GM12801 (cell line): Measurements from ENCODE around the gene RBPJ.

Experiments
- TF ChIP-seq, protein P1 (sequence below): IDR thresholded peaks from one replicate; pipeline ENCODE4 v1.5.1; 2011; ENCODE audit warnings: control low read depth; ENCODE audit not compliant: insufficient read length; ENCODE audit errors: extremely low read depth

Gene RBPJ

DNA sequence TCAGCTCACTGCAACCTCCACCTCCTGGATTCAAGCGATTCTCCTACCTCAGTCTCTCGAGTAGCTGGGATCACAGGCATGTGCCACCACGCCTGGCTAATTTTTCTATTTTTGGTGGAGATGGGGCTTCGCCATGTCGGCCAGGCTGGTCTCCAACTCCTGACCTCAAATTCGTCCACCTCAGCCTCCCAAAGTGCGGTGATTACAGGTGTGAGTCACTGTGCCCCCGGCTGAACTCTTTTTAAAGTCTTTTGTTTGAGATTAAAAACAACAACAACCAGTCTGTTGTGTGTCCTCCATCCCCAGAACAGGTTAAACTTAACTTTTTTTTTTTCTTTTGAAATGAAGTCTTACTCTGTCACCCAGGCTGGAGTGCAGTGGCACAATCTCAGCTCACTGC, 36.3 kb upstream of the RBPJ start:
- TF ChIP-seq, protein P1, sequence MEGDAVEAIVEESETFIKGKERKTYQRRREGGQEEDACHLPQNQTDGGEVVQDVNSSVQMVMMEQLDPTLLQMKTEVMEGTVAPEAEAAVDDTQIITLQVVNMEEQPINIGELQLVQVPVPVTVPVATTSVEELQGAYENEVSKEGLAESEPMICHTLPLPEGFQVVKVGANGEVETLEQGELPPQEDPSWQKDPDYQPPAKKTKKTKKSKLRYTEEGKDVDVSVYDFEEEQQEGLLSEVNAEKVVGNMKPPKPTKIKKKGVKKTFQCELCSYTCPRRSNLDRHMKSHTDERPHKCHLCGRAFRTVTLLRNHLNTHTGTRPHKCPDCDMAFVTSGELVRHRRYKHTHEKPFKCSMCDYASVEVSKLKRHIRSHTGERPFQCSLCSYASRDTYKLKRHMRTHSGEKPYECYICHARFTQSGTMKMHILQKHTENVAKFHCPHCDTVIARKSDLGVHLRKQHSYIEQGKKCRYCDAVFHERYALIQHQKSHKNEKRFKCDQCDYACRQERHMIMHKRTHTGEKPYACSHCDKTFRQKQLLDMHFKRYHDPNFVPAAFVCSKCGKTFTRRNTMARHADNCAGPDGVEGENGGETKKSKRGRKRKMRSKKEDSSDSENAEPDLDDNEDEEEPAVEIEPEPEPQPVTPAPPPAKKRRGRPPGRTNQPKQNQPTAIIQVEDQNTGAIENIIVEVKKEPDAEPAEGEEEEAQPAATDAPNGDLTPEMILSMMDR = no peak

DNA sequence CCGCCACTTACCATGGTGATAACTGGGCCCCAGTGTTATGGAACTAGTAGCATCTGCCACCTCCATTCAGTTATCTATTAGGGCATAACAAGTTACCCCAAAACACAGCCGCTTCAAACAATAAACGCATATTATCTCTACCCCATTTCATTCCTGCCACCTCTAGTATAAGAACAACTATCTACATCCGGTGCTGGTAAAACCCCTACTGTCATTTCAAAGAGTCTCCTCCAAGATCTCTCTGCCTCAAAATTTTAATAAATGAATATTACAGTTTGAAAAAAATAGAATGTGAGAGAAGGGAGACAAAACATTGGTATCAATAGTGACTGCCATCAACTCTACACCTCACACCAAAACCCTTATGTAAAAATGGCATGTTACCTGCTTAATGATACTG, 35.5 kb upstream of the RBPJ start:
- TF ChIP-seq, protein P1 = no peak

DNA sequence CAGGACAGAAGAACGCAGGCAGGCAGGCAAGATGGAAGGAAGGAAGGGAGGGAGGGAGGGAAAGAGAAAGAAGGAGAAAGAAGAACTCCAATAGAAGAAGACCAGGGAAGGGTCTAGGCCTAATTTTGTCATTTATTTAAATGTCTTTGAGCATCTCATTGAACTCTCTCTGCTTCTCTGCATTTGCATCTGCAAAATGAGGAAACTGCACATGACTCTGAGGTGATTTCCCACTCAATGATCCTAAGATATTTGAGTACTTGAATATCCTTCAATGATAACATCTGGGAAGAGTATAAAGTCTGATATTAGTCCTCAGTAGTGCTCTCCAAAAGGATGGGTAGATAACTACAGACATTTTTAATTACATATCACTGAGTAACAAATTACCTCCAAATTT, 33.1 kb upstream of the RBPJ start:
- TF ChIP-seq, protein P1 = no peak

DNA sequence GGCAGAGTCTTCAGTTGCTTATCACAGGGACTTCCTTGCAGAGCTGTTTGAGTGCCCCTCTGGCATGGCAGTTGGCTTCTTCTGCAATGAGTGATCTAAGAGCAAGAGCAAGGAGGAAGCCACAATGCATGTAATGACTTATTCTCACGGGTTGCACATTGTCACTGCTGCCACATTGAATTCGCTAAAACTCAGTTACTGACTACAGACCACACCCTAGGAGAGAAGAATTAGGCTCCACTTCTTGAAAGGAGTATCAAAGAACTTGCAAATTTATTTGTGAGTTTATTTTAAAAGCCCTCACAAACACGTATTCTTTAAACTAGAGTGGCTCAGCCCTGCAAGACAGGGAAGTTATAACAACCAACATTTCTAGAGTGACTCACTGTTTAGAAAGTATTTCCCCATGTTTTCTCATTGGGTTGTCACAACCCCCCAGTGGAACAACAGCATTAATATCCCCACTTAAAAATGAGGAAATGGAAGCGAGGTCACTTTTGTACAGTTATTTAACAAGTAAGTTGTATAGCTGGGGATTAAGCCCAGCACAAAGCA, 32.4 kb upstream of the RBPJ start:
- TF ChIP-seq, protein P1 = no peak

DNA sequence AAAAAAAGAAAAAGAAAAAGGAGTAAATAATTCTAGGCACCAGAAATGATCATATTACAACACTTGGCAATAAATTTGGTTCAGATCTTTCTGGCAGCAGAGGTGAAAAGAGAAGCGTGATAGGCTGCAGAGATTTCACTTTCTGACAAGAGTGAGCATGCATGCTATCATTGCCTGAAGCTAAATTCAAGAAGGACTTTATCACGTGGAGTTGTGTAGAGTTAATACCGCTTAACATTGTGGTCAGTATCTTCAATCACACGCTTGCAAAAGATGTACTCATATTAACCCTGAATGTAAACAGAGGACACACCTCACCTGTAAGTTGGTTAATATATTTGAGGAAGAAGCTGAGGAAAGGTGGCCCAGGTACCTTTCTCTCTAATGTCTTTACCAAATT, 31.4 kb upstream of the RBPJ start:
- TF ChIP-seq, protein P1 = no peak

DNA sequence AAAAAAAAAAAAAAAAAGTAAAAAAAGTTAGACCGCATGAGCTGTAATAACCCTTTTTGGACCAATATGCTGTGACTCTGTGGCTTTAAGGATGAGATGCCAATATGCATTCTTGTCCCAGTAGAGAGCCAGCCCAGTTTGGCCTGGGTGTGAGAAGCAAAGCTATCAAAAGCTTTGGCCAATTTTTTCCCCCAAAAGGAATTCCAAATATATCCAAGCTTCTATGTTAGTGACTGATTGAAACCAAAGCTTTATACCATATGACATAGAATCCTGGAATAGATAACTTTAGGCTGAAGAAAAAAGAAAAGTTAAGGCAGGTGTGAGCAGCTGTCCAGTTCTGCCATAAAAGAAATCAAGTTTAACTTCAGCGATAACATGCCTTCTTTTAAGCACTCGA, 30.5 kb upstream of the RBPJ start:
- TF ChIP-seq, protein P1 = no peak

DNA sequence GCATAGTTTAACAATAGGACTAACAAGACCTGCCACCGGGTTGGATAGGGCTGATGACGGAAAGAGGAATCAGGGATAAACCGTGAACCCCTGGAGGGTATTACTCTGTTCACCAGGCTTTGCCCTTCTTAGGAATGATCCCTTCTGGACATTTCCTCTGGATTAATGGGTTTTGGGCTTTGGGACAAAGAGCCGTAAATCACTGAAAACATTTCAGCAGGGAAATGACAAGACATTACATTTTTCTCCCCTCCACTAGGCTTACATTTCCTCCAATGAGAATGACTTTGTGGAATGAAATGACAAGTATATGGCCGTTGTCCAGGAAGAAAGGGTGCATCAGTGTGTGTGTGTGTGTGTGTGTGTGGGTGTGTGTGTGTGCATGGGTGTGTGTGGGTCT, 25.9 kb upstream of the RBPJ start:
- TF ChIP-seq, protein P1 = no peak
